ENCODE results near the gene CAMP. TPM values are rescaled to one million over a fixed set of nuclear protein-coding genes. Genes with fewer than 3 reads are reported as not detected.

The CAMP gene
- total RNA-seq, 1 experiment from 2014 or later: not detected

- H3K4me2 ChIP-seq: no peak overlapping the region
- DNase-seq: no peak
- no peak overlapping the region for H3K4me3 ChIP-seq
- H3K36me3 ChIP-seq (ENCODE audit: low read depth): no peaks in the 10 kb centered on the region
- no peaks in the 10 kb centered on the region for H3K27me3 ChIP-seq (ENCODE audit: insufficient read depth, low read depth)
- H3K79me2 ChIP-seq (ENCODE audit: low read depth): no peaks in the 10 kb centered on the region
- H4K20me1 ChIP-seq (ENCODE audit: insufficient read depth): no peaks in the 10 kb centered on the region
- H2AFZ ChIP-seq: no peak overlapping the region
- TF ChIP-seq EZH2 (IDR thresholded peaks at IDR 0.05; ENCODE audit: low read depth): no peak
- TF ChIP-seq, protein P1, sequence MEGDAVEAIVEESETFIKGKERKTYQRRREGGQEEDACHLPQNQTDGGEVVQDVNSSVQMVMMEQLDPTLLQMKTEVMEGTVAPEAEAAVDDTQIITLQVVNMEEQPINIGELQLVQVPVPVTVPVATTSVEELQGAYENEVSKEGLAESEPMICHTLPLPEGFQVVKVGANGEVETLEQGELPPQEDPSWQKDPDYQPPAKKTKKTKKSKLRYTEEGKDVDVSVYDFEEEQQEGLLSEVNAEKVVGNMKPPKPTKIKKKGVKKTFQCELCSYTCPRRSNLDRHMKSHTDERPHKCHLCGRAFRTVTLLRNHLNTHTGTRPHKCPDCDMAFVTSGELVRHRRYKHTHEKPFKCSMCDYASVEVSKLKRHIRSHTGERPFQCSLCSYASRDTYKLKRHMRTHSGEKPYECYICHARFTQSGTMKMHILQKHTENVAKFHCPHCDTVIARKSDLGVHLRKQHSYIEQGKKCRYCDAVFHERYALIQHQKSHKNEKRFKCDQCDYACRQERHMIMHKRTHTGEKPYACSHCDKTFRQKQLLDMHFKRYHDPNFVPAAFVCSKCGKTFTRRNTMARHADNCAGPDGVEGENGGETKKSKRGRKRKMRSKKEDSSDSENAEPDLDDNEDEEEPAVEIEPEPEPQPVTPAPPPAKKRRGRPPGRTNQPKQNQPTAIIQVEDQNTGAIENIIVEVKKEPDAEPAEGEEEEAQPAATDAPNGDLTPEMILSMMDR (conservative IDR thresholded peaks at IDR 0.05): no peak
- H3K4me1 ChIP-seq (replicated peaks; ENCODE audit: insufficient read depth): peaks cover 19% of the 10 kb centered on the region
- H3K27ac ChIP-seq: no peak overlapping the region
- H3F3A ChIP-seq (ENCODE audit: insufficient read depth, low read depth): peaks cover 7% of the 10 kb centered on the region; the same call in 1 of the 2 replicates
- ChIA-PET POLR2A (ENCODE audit: unreplicated experiment) (interaction anchor here (0.8 to 1.0 kb wide), 2 partner anchors 162 to 168 kb away, joined by 4 to 5 read pairs; partner anchors contain the start of genes CCDC51 and TMA7), CTCF (interaction anchor here (4.4 kb wide), 1 partner anchor 164 kb away, joined by 50 read pairs; no protein-coding TSS in a partner anchor)
- no peaks in the 10 kb centered on the region for H3K9me3 ChIP-seq (ENCODE audit: insufficient read depth, low read depth)
- no TSS peak for BruUV-seq (replicated peaks)
- H3K9me2 ChIP-seq (ENCODE audit: insufficient read depth): no peaks in the 10 kb centered on the region
- intact Hi-C loops (cut with micrococcal nuclease; ENCODE audit: unreplicated experiment): no loop called here
Measured at GRCh38 chr3:48271763-48272498, 48.6 kb downstream of the CAMP start.

GRCh38 chr3:48273594-48274211, 50.4 kb downstream of the CAMP start:
- Histone ChIP-seq H3K4me2 (no peak overlapping the region), H3K27ac (no peak overlapping the region), H4K20me1 (ENCODE audit: insufficient read depth) (no peaks in the 10 kb centered on the region), H3K4me1 (replicated peaks; ENCODE audit: insufficient read depth) (peaks cover 19% of the 10 kb centered on the region), H3K4me3 (no peak overlapping the region), H3K79me2 (ENCODE audit: low read depth) (no peaks in the 10 kb centered on the region), H3K36me3 (ENCODE audit: low read depth) (no peaks in the 10 kb centered on the region), H3K9me3 (ENCODE audit: insufficient read depth, low read depth) (no peaks in the 10 kb centered on the region), H2AFZ (no peak overlapping the region), H3K27me3 (ENCODE audit: insufficient read depth, low read depth) (no peaks in the 10 kb centered on the region), H3K9me2 (ENCODE audit: insufficient read depth) (no peaks in the 10 kb centered on the region), H3F3A (ENCODE audit: insufficient read depth, low read depth) (peaks cover 7% of the 10 kb centered on the region; the same call in 1 of the 2 replicates)
- TF ChIP-seq, protein P1 (conservative IDR thresholded peaks at IDR 0.05): peak; percentile 81
- no peak for TF ChIP-seq EZH2 (IDR thresholded peaks at IDR 0.05; ENCODE audit: low read depth)
- DNase-seq: peak; percentile 44 to 53
- CTCF ChIA-PET: interaction anchor here (0.6 to 4.4 kb wide), 6 partner anchors 124 to 466 kb away, joined by 3 to 50 read pairs (median 4); no protein-coding TSS in a partner anchor
- intact Hi-C loops (cut with micrococcal nuclease; ENCODE audit: unreplicated experiment): loop anchor here (1.0 kb wide), 2 partner anchors 79 to 163 kb away; no protein-coding TSS in a partner anchor
- POLR2A ChIA-PET (ENCODE audit: unreplicated experiment): interaction anchor here (0.6 to 0.7 kb wide), 4 partner anchors 17 to 670 kb away, joined by 3 to 6 read pairs (median 4); partner anchors contain the start of gene ZNF589
- no TSS peak for BruUV-seq (replicated peaks)

DNA sequence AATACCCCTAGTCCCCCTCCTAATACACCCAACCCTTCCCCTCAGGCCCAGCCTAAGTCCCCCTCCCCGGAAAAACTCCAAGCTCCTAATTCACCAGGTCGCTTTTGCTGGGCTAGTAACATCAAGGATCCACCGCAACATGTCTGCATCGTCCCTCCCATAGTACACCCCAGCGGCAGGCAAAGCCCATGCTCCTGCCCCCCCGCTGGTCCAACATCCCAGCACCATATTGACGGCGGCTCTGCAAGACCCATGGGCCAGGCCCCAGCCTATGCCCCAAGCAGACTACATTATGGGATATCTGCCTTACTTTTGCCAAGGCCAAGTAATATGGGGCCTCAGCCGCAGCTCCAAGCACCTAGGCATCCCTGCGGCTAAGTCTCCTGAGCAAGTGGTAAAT, 51.2 kb downstream of the CAMP start:
- CTCF ChIA-PET: interaction anchor here (0.6 to 4.4 kb wide), 5 partner anchors 124 to 678 kb away, joined by 3 to 50 read pairs (median 3); no protein-coding TSS in a partner anchor
- no TSS peak for BruUV-seq (replicated peaks)

More for the DNA sequence above, 51.2 kb downstream of the CAMP start:
- Histone ChIP-seq H2AFZ (no peak overlapping the region), H3K36me3 (ENCODE audit: low read depth) (no peaks in the 10 kb centered on the region), H3K9me3 (ENCODE audit: insufficient read depth, low read depth) (no peaks in the 10 kb centered on the region), H3K79me2 (ENCODE audit: low read depth) (no peaks in the 10 kb centered on the region), H3K4me1 (replicated peaks; ENCODE audit: insufficient read depth) (peaks cover 19% of the 10 kb centered on the region), H3K9me2 (ENCODE audit: insufficient read depth) (no peaks in the 10 kb centered on the region), H4K20me1 (ENCODE audit: insufficient read depth) (no peaks in the 10 kb centered on the region), H3K4me3 (no peak overlapping the region), H3K27ac (no peak overlapping the region), H3K27me3 (ENCODE audit: insufficient read depth, low read depth) (no peaks in the 10 kb centered on the region), H3K4me2 (no peak overlapping the region), H3F3A (ENCODE audit: insufficient read depth, low read depth) (peaks cover 7% of the 10 kb centered on the region; the same call in 1 of the 2 replicates)
- intact Hi-C loops (cut with micrococcal nuclease; ENCODE audit: unreplicated experiment): no loop called here
- no peak for DNase-seq
- POLR2A ChIA-PET (ENCODE audit: unreplicated experiment): no interaction called here
- TF ChIP-seq, protein P1 (conservative IDR thresholded peaks at IDR 0.05): no peak
- no peak for TF ChIP-seq EZH2 (IDR thresholded peaks at IDR 0.05; ENCODE audit: low read depth)

Small RNA genes within 50 kb of the gene (microRNA-seq; reads per million reads assigned to microRNA genes)
- 94.9 reads per million, percentile 49 among the genes with 10 or more reads in this experiment for gene MIR4443 (ENCODE audit: borderline number of aligned reads, borderline replicate concordance)

Other genes starting within 250 kb of the CAMP start
- 157 and 187 TPM in 2 replicates for gene MAP4, start 207.1 kb upstream of the CAMP start, total RNA-seq (2021)
- gene CDC25A, start 35.1 kb upstream of the CAMP start, total RNA-seq (2021): 9.7 and 10.5 TPM in 2 replicates
- 11.1 and 11.7 TPM in 2 replicates for gene ZNF589, start 17.6 kb downstream of the CAMP start, total RNA-seq (2021)
- gene NME6, start 77.9 kb downstream of the CAMP start, total RNA-seq (2021): 38.3 and 42.8 TPM in 2 replicates
- gene SPINK8, start 110.2 kb downstream of the CAMP start, total RNA-seq (2021): not detected in 2 replicates
- gene FBXW12, start 148.7 kb downstream of the CAMP start, total RNA-seq (2021): not detected in 2 replicates
- 97.7 and 120 TPM in 2 replicates for gene PLXNB1, start 206.6 kb downstream of the CAMP start, total RNA-seq (2021)
- gene CCDC51, start 216.6 kb downstream of the CAMP start, total RNA-seq (2021): 28.5 and 35.4 TPM in 2 replicates
- gene TMA7, start 216.8 kb downstream of the CAMP start, total RNA-seq (2021): 235 and 314 TPM in 2 replicates
- gene ATRIP, start 223.2 kb downstream of the CAMP start, total RNA-seq (2021): 6.9 and 8.5 TPM in 2 replicates